Central memory CD8-positive, alpha-beta T cell (primary cell): Measurements from ENCODE around the gene MGAT5B.
"Not testable (repeated sequence)": the region's sequence is repeated elsewhere in the genome, so short reads cannot be mapped to it uniquely, and the experiment has no call there.

ENCODE experiments used
- ATAC-seq: fragments of 150-1000 bp; cut with Tn5 transposase; replicated peaks from 2 replicates; pipeline ENCODE4 v1.10.0; 2022; ENCODE audit warnings: mild to moderate bottlenecking, moderate FRiP score, moderate number of reproducible peaks; ENCODE audit not compliant: poor library complexity, severe bottlenecking; ENCODE audit errors: extremely low read depth
- DNase-seq, 2 donors: peaks; one replicate each; pipeline ENCODE4 v3.0.0; 2021; ENCODE audit warnings: low spot score in 2 of 2
- H3K27ac Mint-ChIP-seq: one replicate; pipeline ENCODE4 v1.8.0; 2022; ENCODE audit warnings: low read depth, mild to moderate bottlenecking, moderate library complexity, mixed read lengths
- H3K27me3 Mint-ChIP-seq: one replicate; pipeline ENCODE4 v1.8.0; 2022; ENCODE audit warnings: mixed read lengths
- H3K36me3 Mint-ChIP-seq: one replicate; pipeline ENCODE4 v1.8.0; 2022; ENCODE audit warnings: mild to moderate bottlenecking, moderate library complexity, mixed read lengths; ENCODE audit not compliant: insufficient read depth
- H3K4me1 Mint-ChIP-seq: one replicate; pipeline ENCODE4 v1.8.0; 2022; ENCODE audit warnings: mixed read lengths
- H3K4me3 Mint-ChIP-seq: one replicate; pipeline ENCODE4 v1.8.0; 2022; ENCODE audit warnings: mild to moderate bottlenecking, moderate library complexity, mixed read lengths
- H3K9me3 Mint-ChIP-seq: one replicate; pipeline ENCODE4 v1.8.0; 2022; ENCODE audit warnings: mixed read lengths

MGAT5B gene

GRCh38 chr17:76956846-76957540 lies 88.8 kb downstream of the MGAT5B start:
- Mint-ChIP-seq H3K36me3 (no peaks in the 10 kb centered on the region), H3K27ac (no peak overlapping the region), H3K4me3 (no peak overlapping the region), H3K9me3 (no peaks in the 10 kb centered on the region), H3K27me3 (peaks cover 27% of the 10 kb centered on the region), H3K4me1 (no peaks in the 10 kb centered on the region)
- DNase-seq = no peak
- no peak for ATAC-seq

GRCh38 chr17:76957678-76958464 lies 89.7 kb downstream of the MGAT5B start:
- H3K27me3 Mint-ChIP-seq = peaks cover 33% of the 10 kb centered on the region
- no peaks in the 10 kb centered on the region for H3K4me1 Mint-ChIP-seq
- no peak for DNase-seq
- no peak for ATAC-seq
- no peaks in the 10 kb centered on the region for H3K9me3 Mint-ChIP-seq
- H3K4me3 Mint-ChIP-seq = no peak overlapping the region
- H3K27ac Mint-ChIP-seq = no peak overlapping the region
- no peaks in the 10 kb centered on the region for H3K36me3 Mint-ChIP-seq

GRCh38 chr17:76958974-76959373 lies 90.8 kb downstream of the MGAT5B start:
- Mint-ChIP-seq H3K4me1 (no peaks in the 10 kb centered on the region), H3K27ac (no peak overlapping the region), H3K36me3 (no peaks in the 10 kb centered on the region), H3K27me3 (peaks cover 44% of the 10 kb centered on the region), H3K9me3 (no peaks in the 10 kb centered on the region), H3K4me3 (no peak overlapping the region)
- DNase-seq (no peak), ATAC-seq (no peak)

- Mint-ChIP-seq H3K27me3 (peaks cover 46% of the 10 kb centered on the region), H3K36me3 (no peaks in the 10 kb centered on the region)
Measured at GRCh38 chr17:76961869-76962268, 93.7 kb downstream of the MGAT5B start.

GRCh38 chr17:76962858-76963257 lies 94.7 kb downstream of the MGAT5B start:
- H3K36me3 Mint-ChIP-seq = no peaks in the 10 kb centered on the region
- peaks cover 46% of the 10 kb centered on the region for H3K27me3 Mint-ChIP-seq
- ATAC-seq (no peak), DNase-seq (no peak)
- H3K27ac Mint-ChIP-seq = no peak overlapping the region
- H3K9me3 Mint-ChIP-seq = no peaks in the 10 kb centered on the region
- H3K4me3 Mint-ChIP-seq = no peak overlapping the region
- H3K4me1 Mint-ChIP-seq = no peaks in the 10 kb centered on the region

More at GRCh38 chr17:76961869-76962268, 93.7 kb downstream of the MGAT5B start:
- Mint-ChIP-seq H3K4me1 (no peaks in the 10 kb centered on the region), H3K27ac (no peak overlapping the region), H3K4me3 (no peak overlapping the region), H3K9me3 (no peaks in the 10 kb centered on the region)
- ATAC-seq (no peak), DNase-seq (no peak)

GRCh38 chr17:76966016-76966415 lies 97.8 kb downstream of the MGAT5B start:
- no peaks in the 10 kb centered on the region for H3K9me3 Mint-ChIP-seq
- ATAC-seq = no peak
- no peak for DNase-seq
- no peak overlapping the region for H3K4me3 Mint-ChIP-seq
- H3K27ac Mint-ChIP-seq = no peak overlapping the region
- H3K27me3 Mint-ChIP-seq = peaks cover 38% of the 10 kb centered on the region
- H3K4me1 Mint-ChIP-seq = peaks cover 11% of the 10 kb centered on the region
- H3K36me3 Mint-ChIP-seq = no peaks in the 10 kb centered on the region

GRCh38 chr17:76966486-76967181 lies 98.4 kb downstream of the MGAT5B start:
- no peaks in the 10 kb centered on the region for H3K9me3 Mint-ChIP-seq
- no peak overlapping the region for H3K4me3 Mint-ChIP-seq
- H3K4me1 Mint-ChIP-seq = peaks cover 11% of the 10 kb centered on the region
- H3K27me3 Mint-ChIP-seq = peaks cover 44% of the 10 kb centered on the region
- no peak overlapping the region for H3K27ac Mint-ChIP-seq
- ATAC-seq (no peak), DNase-seq (no peak)
- H3K36me3 Mint-ChIP-seq = no peaks in the 10 kb centered on the region

- H3K27me3 Mint-ChIP-seq = peaks cover 44% of the 10 kb centered on the region
- H3K27ac Mint-ChIP-seq = no peak overlapping the region
- no peak for DNase-seq
- no peaks in the 10 kb centered on the region for H3K9me3 Mint-ChIP-seq
- no peak overlapping the region for H3K4me3 Mint-ChIP-seq
- H3K36me3 Mint-ChIP-seq = no peaks in the 10 kb centered on the region
- ATAC-seq = no peak
- H3K4me1 Mint-ChIP-seq = peaks cover 11% of the 10 kb centered on the region
Measured at GRCh38 chr17:76967762-76968161, 99.6 kb downstream of the MGAT5B start.

- DNase-seq (peak in 1 of 2 donors; percentile 14), ATAC-seq (peak; percentile 68)
- Mint-ChIP-seq H3K4me1 (peaks cover 11% of the 10 kb centered on the region), H3K27ac (no peak overlapping the region), H3K27me3 (peaks cover 32% of the 10 kb centered on the region), H3K9me3 (no peaks in the 10 kb centered on the region), H3K4me3 (peak overlapping the region; percentile 66), H3K36me3 (no peaks in the 10 kb centered on the region)
Measured at GRCh38 chr17:76968707-76969597, 100.7 kb downstream of the MGAT5B start.

GRCh38 chr17:76969598-76970172 lies 101.5 kb downstream of the MGAT5B start:
- Mint-ChIP-seq H3K36me3 (no peaks in the 10 kb centered on the region), H3K9me3 (no peaks in the 10 kb centered on the region), H3K27me3 (peaks cover 29% of the 10 kb centered on the region), H3K27ac (no peak overlapping the region), H3K4me3 (peak overlapping the region; percentile 66), H3K4me1 (peaks cover 11% of the 10 kb centered on the region)
- ATAC-seq (no peak), DNase-seq (no peak)

GRCh38 chr17:76970228-76970627 lies 102.0 kb downstream of the MGAT5B start:
- not testable (repeated sequence) for H3K27ac Mint-ChIP-seq, DNase-seq, H3K9me3 Mint-ChIP-seq, H3K36me3 Mint-ChIP-seq, ATAC-seq, H3K4me3 Mint-ChIP-seq
- Mint-ChIP-seq H3K27me3 (peaks cover 30% of the 10 kb centered on the region), H3K4me1 (peaks cover 11% of the 10 kb centered on the region)
